Hypothalamus (tissue), 51 donors: ENCODE results near the gene UBE2L3.
"Not testable (repeated sequence)": the region's sequence is repeated elsewhere in the genome, so short reads cannot be mapped to it uniquely, and the experiment has no call there.

Source experiments
- DNase-seq, 51 donors: peaks; one replicate each; lab custom pipeline; 2025; lab: John Stamatoyannopoulos, UW

UBE2L3 gene

DNA sequence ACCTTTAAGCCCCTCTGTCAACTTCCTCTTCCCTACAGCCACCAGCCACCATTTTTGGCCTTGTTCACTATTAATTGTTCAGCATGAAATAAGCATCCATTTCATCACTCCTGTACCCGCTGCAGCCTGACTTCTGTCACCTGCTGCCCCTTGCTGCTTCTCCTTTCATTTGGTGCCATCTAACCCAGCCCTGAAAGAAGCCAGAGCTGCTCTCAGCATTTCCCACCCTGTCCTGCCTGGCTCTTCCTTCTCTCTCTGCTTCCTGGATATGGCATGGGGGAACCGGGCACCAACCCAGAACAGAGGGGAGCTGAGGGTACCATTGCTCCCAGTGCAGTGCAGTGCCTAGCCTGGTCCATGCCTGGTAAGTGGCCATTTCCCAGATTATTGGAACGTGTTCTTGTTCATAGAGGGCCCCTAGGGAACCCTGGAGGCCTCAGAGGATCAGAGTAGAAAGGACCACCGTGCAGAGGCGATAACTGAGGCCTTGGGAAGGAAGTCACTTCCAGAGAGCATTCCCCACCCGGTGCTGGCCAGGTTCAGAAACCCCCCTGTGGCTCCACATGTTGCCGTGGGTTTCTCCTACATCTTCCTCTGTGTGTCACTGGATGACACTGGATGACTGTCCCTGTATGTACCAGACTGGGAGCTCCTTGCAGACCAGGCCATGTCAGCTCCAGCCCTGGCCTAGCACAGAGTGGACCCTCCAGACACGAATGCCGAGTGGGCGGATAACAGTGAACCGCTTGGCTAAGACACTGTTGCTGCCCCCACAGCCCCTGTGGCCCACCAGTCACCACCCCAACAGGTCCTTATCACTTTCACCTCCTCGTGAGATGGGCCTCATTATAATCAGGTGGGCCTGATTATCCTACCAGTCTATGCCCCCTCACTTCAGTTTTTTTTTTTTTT lies 57.6 kb downstream of the UBE2L3 start:
- no peak for DNase-seq

DNA sequence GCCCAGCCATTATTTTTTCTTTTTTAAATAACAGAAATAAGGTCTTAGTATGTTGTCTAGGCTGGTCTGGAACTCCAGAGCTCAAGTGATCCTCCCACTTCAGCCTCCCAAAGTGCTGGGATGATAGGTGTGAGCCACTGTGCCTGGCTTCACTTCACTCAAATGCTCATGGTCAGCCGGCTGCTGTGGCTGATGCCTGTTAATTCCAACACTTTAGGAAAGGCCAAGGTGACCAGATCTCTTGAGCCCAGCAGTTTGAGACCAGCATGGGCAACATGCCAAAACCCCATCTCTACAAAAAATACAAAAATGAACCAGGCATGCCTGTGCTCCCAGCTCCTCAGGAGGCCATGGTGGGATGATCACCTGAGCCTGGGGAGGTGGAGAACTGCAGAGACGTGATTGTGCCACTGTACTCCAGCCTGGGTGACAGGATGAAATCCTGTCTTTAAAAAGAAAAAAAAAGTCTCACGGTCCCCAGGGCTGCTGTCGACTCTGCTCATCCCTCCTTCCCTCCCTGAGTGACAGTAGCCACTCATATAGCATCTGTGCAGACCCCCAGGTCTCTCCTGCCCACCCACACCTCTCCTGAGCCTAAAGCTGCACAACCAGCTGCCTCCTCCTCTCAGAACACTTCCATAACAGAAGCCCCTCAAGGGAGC lies 58.7 kb downstream of the UBE2L3 start:
- DNase-seq = no peak

DNA sequence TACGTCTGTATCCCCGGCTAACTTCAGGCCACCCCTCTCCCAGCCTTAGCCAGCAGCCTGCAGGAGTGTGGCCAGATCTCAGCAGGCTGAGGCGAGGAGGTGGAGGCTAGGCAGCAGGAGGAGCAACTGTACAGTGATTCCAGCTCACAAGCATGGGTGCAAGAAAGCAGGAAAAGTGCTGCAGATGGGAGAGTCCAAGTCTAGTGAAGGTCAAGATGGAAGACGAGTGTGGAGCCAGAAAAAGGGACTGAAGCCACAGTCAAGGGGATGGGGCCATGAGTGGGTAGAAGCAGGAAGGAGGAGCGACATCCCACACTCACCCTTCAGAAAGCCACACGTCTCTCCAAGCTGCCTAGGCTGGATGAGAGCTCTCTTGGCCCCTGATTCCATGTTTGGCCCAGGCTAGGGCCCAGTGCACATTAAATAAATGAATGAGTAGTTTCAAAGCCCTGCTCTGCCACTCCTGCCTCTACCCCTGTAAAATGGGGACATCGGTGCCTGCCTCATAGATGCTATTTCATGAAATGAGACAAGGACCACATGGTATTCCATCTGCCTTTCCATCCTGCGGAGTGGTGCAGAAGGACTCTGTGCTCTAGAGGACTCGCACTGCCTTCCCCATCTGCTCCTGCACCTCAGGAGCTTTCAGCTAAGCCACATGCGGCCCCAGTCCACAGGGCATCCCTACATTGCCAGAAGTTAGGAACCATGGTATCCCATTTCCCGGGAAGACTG lies 59.4 kb downstream of the UBE2L3 start:
- no peak for DNase-seq

DNA sequence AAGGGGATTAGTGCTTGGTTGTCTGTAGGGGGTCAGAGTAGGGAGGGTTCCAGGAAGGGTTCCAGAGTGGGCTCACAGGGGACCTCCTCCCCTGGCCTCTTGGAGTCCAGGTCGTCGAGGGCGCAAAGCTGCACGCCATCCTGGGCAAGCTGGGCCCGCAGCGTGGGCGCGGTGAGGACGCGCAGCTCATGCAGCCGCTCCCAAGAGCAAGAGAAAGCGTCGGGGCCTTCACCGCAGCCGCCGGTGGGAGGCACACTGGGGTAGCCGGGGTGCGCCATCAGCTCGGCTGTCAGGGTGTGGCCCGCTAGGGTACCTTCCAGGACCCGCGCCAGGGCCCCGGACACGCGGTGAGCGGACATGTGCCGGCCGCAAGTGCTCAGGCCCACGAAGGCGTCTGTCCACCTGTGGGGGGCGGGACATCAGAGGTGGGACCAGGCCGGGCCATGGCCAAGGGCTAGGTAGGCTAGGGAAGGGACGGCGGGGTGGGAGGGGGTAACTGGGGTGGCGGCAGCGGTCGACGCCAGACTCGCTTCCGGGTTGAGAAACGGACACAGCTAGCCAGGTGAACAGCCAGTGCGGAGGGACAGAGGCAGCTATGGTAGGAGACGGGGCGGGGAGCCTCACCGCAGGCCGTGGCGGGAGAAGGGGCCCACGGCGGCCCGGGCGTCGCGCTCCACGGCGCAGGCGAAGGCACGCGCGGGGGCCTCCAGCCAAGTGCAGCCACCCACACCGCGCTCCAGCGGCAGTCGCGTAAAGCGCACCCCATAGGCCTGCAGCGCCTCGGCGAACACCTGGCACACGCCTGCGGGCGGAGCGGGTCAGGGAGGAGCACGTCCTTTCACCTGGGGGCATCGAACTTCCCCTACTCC lies 61.1 kb downstream of the UBE2L3 start:
- no peak for DNase-seq

DNA sequence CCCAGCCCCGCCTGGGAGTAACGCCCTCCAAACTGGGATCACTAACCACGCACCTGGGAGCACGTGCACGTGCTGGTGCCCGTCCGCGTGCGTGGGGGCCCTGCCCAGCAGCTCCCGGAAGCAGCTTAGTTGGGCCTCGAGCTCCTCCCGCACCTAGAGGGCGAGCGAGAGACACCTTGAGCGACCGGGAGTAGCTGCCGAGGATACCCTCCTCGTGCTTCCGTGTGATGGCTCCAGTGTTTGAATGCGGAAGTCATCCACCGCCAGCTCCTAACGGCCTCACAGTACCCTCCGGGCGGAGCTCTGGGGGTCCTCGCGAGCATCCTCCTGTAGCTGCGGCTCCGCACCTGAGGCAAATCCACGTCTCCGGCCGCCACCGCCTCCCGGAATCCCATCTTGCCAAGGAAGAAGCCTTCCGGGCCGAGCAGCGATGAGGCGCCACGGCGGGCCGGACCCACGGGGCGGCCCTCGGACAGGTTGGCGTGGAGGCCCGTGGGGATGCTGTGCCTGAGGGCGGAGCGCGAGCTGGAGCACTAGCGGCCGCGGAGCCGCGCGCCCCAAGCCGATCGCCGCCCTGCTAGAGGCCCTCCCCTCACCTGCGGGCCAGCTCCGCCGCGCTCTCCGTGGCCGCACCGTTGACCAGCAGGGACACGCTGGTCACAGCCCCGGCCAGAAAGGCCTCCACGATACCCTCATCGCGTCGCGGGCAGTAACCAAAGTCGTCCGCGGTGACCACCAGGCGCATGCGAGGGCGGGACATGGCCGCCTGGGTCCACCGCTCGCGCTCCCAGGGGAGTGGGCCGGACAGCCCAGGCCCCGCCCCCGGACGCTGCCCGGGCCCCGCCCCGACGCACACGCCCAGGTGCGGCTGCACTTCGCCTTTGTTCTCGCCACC lies 62.0 kb downstream of the UBE2L3 start, which contains the start of gene YDJC:
Gene YDJC, minus strand, starts transcription at position 768 of the 895 bp plus-strand sequence. Its CDS starts 8 bp downstream, at position 760.
- peak in 50 of 51 donors; percentile 39 to 92 (median 79) for DNase-seq

DNA sequence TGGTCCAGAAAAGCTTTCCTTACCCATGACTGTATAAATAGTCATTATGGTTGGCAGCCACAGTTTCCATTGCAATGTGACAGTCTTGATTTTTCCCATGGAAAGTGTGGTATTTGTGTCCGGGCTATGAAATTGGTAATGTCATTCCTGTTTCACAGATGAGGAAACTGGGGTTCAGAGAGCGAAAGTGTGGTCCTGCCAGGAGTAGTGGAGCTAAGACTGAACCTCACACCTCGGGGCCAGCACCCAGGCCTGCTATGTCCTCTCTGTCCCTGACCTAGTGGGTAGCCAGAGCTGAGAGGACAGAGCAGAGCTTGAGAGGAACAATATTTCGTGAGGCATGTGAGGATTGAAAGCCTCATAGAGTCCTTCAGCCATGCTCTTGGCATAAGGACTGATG lies 63.5 kb downstream of the UBE2L3 start:
- DNase-seq = no peak

DNA sequence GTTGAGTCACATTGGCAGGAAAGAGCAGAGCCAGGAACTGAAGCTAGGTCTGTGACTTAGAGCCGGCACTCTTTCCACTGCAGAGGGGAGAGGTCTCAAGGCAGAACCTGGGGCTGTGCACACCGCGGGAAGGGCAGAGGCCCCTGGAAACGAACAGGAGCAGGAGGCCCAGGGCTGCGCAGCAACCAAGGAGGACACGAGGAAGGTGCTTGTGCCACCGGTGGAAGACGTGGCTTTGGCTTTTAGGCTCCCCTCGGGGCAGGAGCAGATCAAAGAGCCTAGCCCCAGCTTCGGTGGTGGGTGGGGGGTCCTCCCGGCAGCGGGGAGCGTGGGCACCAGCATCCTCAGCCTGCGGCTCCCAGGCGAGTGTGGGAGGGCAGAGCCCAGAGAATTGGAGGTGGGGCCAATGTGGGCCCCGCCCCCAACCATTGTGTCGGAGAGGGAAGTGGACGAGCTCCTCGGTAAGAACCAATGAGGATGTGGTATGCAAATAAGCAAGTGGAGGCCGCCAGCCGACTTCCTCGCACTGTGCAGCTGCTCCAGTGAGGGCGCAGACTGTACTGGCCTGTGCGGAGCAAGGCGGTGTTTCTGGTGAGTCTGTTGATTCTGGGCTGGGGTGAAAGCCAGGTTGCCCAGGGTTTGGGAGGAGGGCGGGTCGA lies 64.9 kb downstream of the UBE2L3 start, which contains the start of gene CCDC116:
Gene CCDC116, plus strand, starts transcription at position 524 of the 659 bp plus-strand sequence. CDS start 422 bp downstream, outside the sequence.
- no peak for DNase-seq

DNA sequence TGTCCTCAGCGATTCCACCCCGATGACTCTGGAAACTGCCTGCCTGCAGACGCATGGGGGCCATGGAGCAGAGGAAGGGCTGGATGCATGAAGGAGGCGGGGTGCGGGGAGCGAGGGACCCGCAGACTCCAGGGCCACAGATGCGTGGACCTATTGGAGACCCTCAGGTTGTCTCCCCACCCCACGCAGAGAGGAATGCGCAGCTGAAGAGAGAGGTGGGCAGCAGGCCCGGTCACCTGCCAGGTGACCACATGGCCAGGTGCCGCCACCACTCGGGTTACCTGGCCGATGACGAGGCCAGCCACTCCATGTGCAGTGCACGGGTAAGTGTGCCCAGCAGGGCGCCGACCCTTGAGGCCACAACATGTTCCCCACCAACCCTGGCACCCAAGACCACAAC lies 65.4 kb downstream of the UBE2L3 start:
- DNase-seq = no peak

DNA sequence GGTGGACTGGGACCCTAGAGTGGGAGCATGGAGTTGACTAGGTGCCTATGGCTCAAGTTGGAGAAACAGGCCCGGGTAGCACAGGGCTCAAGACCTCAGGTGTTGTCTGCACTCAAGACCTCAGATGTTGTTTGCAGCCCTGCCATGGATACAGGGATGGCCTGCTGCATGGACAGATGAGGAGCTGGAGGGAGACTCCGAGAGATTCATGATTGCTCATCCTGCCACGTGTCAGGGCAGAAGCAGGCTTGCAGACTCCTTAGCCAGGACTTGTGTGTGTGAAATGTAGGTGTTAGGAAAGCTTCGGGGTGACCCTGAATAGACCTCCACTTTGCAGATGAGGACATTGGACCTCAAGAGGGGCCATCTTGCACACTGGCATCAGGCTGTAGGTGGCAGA lies 66.0 kb downstream of the UBE2L3 start:
- DNase-seq = no peak

DNA sequence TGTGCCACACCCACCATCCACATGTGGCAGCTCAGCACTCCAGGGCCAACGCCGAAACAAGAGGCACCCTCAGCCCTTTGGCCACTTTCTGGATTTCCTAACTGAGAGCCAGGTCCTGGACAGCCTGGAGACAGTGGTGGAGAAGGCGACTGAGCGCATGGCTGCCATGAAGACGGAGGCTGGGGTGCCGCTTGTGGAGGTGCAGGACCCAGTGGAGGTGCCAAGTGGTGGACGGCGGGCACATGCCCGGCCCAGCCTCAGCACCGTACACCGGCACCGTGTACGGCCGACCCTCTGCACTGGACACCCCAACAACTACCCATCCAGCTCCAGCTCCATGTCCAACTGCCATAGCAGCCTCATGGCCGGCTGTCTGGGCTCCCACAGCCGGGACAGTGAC lies 66.6 kb downstream of the UBE2L3 start:
- DNase-seq = no peak

DNA sequence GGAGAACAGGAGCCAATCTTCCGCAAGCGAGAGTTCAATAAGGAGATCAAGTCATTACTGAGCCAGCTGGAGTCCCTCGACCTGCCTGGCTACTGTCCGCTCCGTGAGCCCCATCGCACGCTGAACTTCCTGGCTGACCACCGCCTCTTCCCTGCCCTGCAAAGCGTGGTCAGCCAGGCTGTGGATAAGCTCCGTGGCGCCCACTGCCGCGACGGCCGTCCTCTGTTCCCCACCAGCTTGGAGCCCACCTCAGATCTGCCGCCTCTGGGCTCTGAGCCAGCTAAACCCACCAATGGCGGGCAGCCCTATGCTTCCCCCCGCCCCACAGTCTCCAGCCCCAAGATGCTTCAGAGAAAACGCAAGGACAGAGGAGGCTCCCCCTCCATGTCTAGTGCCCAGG lies 67.3 kb downstream of the UBE2L3 start:
- no peak for DNase-seq

DNA sequence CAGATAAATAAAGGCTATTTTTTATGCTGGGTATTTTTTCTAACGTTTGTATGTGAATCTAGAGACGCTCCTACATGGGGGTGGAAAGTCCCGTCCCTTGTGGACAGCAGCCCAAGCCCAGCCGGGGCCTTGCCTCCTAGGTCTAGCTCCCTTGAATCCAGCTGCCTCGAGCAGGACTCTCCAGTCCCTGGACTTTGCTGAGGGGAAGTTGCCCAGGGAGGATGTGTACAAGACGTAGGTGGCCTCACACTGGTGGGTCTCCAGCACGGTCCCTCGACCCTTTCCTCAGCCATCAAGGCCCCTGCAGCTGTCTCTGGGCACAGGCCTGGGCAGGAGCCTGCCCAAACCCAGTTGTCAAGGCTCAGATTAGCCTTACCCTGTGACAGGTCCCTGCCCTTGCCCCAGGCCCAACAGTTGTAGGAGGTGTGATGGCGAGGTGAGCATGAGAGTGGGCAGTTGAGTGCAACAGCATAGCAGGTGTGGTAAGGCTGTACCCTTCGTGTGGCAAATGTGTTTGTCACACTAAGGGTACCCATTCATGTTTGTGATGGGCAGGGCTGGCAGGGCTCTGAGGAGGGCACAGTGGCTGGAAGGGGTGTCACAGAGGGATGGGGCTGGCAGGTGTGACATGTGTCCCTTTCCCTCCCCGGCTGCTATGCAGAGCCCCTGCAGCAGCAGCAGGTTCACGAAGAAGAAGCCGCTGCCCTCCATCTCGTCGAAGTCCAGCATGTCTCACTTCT lies 68.4 kb downstream of the UBE2L3 start:
- DNase-seq = no peak

DNA sequence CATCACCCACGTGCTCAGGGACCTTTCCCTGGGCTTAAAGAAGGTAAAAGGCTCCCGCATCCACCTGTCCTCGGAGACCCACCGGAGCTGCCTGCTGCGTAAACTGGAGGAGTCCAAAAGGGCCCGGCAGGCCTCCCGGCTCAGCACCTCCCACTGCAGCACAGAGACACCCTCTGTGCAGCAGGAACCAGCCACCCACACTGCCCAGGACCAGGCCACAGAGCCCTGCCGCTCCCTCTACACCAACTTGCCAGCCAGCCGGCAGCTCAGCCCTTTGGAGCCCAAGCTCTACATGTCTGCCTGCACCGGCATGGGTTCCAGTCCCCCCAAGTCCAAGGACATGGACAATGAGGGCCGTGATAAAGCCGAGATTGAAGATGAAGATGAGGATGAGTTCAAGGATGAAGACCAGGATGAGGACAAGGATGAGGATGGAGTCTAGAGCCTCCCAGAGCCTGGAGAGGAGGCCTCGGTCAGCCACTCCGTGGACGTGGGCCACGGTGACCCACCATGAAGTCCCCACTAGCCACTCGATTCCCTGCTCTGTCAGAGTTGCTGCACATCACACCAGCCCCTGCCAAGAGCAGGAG lies 69.2 kb downstream of the UBE2L3 start:
- no peak for DNase-seq

DNA sequence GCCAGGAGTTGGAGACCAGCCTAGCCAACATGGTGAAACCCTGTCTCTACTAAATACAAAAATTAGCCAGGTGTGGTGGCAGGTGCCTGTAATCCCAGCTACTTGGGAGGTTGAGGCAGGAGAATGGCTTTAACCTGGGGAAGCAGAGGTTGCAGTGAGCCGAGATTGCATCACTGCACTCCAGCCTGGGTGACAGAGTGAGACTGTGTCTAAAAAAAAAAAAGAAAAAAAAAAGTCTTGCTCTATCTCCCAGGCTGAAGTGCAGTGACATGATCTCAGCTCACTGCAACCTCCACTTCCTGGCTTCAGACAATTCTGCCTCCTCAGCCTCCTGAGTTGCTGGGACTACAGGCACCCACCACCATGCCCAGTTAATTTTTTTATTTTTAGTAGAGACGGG lies 69.9 kb downstream of the UBE2L3 start:
- DNase-seq = not testable (repeated sequence)

DNA sequence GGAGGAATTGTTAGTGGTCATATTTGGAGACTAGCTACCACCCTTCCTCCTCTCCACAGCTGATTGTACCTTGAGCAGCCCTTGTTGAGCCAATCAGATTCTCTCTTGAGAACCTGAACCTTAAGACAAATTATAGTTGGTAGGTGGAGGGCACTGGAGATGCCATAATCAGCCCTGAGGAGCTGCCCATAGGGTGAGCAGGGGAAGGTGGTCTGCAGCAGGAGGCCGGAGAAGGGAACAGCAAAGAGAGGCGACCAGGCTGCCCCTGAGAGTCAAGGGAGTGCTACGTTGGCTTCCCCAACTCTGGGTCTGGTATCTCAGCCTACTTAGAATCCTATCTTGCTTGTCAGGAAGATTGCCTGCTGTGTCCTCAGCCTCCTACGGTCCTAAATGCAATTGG lies 71.8 kb downstream of the UBE2L3 start:
- DNase-seq = no peak

DNA sequence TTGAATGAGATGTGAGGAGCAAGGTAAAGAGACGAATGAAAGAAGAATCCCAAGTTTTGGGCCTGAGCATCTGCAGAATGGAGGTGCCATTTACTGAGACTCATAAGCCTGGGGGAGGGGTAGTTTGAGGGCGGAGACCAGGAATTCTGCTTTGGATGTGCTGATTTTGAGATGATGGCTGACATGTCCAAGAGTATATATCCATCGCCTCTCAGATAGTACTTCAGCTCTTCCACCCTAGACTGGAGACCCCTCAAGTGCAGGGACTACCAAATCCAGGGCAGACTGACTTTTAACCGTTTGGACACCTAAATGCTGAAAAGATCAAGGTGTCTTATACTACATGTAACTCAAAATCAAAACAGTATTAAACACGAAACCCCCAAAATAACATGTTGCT lies 73.3 kb downstream of the UBE2L3 start:
- DNase-seq = no peak

DNA sequence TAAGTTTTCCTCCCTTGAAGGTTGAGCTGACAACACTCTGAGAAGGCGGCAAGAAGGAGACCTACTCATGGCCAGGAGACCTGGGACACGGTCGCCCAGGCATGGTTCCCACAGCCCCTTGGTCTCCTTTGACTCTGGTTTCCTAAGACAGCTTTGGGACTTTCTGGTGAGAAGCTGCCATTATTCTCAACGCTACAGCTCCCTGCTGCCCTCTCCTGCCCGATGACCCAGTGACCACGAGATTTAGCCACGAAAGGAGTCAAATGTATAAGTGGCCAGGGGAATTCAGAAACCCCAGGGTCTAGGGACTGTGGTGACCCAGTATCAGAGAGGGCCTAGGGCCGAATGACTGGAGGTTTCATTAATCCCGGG lies 73.9 kb downstream of the UBE2L3 start:
- peak in 14 of 51 donors; percentile 29 to 80 (median 44) for DNase-seq
